H1 (cell line): ENCODE data around the gene EEF1AKMT2.

Experiments used
- CBX5 ChIP-seq: fragments of 300-800, 300-1000 bp; sonication (generic); IDR thresholded peaks from 2 replicates; pipeline ENCODE4 v1.7.1; 2016; ENCODE audit warnings: antibody characterized with exemption, low read length, low read depth
- CREB1 ChIP-seq: IDR thresholded peaks from 2 replicates; pipeline ENCODE4 v1.6.1; 2012; ENCODE audit warnings: inconsistent platforms
- EP300 ChIP-seq, 2 experiments: IDR thresholded peaks; 1 replicate in 1 of 2; 2 replicates in 1 of 2; pipeline ENCODE4 v1.6.1; 2011 to 2012; ENCODE audit warnings: low read depth in 2 of 2, low read length in 2 of 2, mild to moderate bottlenecking in 2 of 2, borderline replicate concordance in 1 of 2, inconsistent platforms in 1 of 2, moderate library complexity in 1 of 2
- EZH2 ChIP-seq: fragments of 200-600 bp; sonication (generic); IDR thresholded peaks from 2 replicates; pipeline ENCODE4 v1.7.1; 2012; ENCODE audit warnings: low read depth, mild to moderate bottlenecking, moderate library complexity, low read length, inconsistent platforms; ENCODE audit not compliant: severe bottlenecking
- JUN ChIP-seq: IDR thresholded peaks from 2 replicates; pipeline ENCODE4 v1.6.1; 2011; ENCODE audit warnings: low read depth, mild to moderate bottlenecking, improper control_type of control experiment, low read length
- KDM1A ChIP-seq: fragments of 200-600, 300-600 bp; sonication (generic); IDR thresholded peaks from 2 replicates; pipeline ENCODE4 v1.7.1; 2016; ENCODE audit warnings: mild to moderate bottlenecking, low read length, borderline replicate concordance
- POLR2A ChIP-seq, 2 experiments: IDR thresholded peaks; 1 replicate in 1 of 2; 2 replicates in 1 of 2; pipeline ENCODE4 v1.6.1; 2011; ENCODE audit warnings: low read depth in 2 of 2, low read length in 2 of 2, mild to moderate bottlenecking in 2 of 2; ENCODE audit errors: control extremely low read depth in 1 of 2
- POLR2AphosphoS5 ChIP-seq: IDR thresholded peaks from 2 replicates; pipeline ENCODE4 v1.6.1; 2011; ENCODE audit warnings: low read depth, low read length
- RXRA ChIP-seq: IDR thresholded peaks from 2 replicates; pipeline ENCODE4 v1.6.1; 2011; ENCODE audit warnings: low read depth, mild to moderate bottlenecking, low read length, moderate library complexity; ENCODE audit not compliant: insufficient read depth
- SAP30 ChIP-seq: fragments of 300-600 bp; sonication (generic); IDR thresholded peaks from 2 replicates; pipeline ENCODE4 v1.7.1; 2012; ENCODE audit warnings: low read length, moderate library complexity, mild to moderate bottlenecking, inconsistent platforms; ENCODE audit not compliant: insufficient read depth, insufficient replicate concordance
- SIN3A ChIP-seq, 2 experiments: IDR thresholded peaks in 1 of 2; conservative IDR thresholded peaks in 1 of 2; 2 replicates each; pipeline ENCODE4 v1.6.1; 2011 to 2012; ENCODE audit warnings: low read length in 2 of 2, improper control_type of control experiment in 1 of 2, low read depth in 1 of 2, mild to moderate bottlenecking in 1 of 2
- SP1 ChIP-seq: IDR thresholded peaks from 2 replicates; pipeline ENCODE4 v1.6.1; 2011; ENCODE audit warnings: low read depth, low read length
- SRF ChIP-seq: IDR thresholded peaks from 2 replicates; pipeline ENCODE4 v1.6.1; 2011; ENCODE audit warnings: mild to moderate bottlenecking, low read depth, low read length, moderate library complexity
- TF ChIP-seq, protein P1 (sequence below): IDR thresholded peaks from 2 replicates; pipeline ENCODE4 v1.6.1; 2011; ENCODE audit warnings: low read depth, mild to moderate bottlenecking, low read length; ENCODE audit not compliant: insufficient read depth

DNA sequence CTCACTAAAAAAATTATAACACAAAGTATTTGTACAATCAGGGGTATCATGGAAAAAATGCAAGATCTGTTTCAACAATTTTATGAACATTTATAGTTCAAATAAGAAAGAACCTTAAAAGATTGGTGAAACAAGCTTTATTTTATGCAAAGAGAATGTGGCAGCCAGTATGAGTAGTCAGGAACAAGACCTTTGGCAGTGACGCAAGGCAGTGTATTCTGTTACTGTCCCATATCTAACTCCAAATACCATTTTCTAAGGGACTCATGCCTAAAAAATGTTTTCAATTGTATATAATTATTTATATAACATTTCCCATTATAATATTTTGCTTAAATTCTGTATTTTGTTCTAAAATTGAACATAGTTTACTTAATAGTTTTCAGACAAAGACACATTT, 28.4 kb downstream of the EEF1AKMT2 start:
- TF ChIP-seq, protein P1, sequence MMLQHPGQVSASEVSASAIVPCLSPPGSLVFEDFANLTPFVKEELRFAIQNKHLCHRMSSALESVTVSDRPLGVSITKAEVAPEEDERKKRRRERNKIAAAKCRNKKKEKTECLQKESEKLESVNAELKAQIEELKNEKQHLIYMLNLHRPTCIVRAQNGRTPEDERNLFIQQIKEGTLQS, result no peak
- TF ChIP-seq CBX5 (no peak), EP300 (IDR thresholded peaks at IDR 0.05; ENCODE audit: borderline replicate concordance in 1 of 2, low read depth in 2 of 2, low read length in 2 of 2) (no peak), POLR2A (IDR thresholded peaks at IDR 0.05; ENCODE audit: control extremely low read depth in 1 of 2, low read depth in 2 of 2, low read length in 2 of 2) (no peak), KDM1A (no peak), SAP30 (no peak), EZH2 (no peak), RXRA (no peak), SRF (no peak), JUN (no peak), SP1 (no peak), CREB1 (no peak), SIN3A (conservative IDR thresholded peaks at IDR 0.05 in 1 of 2, IDR thresholded peaks at IDR 0.05 in 1 of 2; ENCODE audit: low read depth in 1 of 2, low read length in 2 of 2) (no peak), POLR2AphosphoS5 (no peak)
